Ishikawa (cell line): Measurements from ENCODE around the gene SBF1.

ENCODE experiments used
- CEBPB ChIP-seq: IDR thresholded peaks from 2 replicates; pipeline ENCODE4 v1.6.1; 2012
- CREB1 ChIP-seq: IDR thresholded peaks from 2 replicates; pipeline ENCODE4 v1.6.1; 2012; ENCODE audit warnings: low read depth
- EGR1 ChIP-seq: IDR thresholded peaks from 2 replicates; pipeline ENCODE4 v1.6.1; 2012
- EP300 ChIP-seq: IDR thresholded peaks from 2 replicates; pipeline ENCODE4 v1.6.1; 2012; ENCODE audit warnings: borderline replicate concordance
- FOXM1 ChIP-seq: IDR thresholded peaks from 2 replicates; pipeline ENCODE4 v1.6.1; 2012; ENCODE audit warnings: low read depth, borderline replicate concordance
- MAX ChIP-seq: IDR thresholded peaks from 2 replicates; pipeline ENCODE4 v1.6.1; 2012
- NFIC ChIP-seq: IDR thresholded peaks from 2 replicates; pipeline ENCODE4 v1.6.1; 2012
- RAD21 ChIP-seq: IDR thresholded peaks from 2 replicates; pipeline ENCODE4 v1.6.1; 2012; ENCODE audit warnings: low read depth
- REST ChIP-seq: IDR thresholded peaks from 2 replicates; pipeline ENCODE4 v1.6.1; 2012; ENCODE audit warnings: low read depth, mild to moderate bottlenecking
- TAF1 ChIP-seq: IDR thresholded peaks from 2 replicates; pipeline ENCODE4 v1.6.1; 2012; ENCODE audit warnings: low read depth, mild to moderate bottlenecking
- TCF12 ChIP-seq: IDR thresholded peaks from 2 replicates; pipeline ENCODE4 v1.6.1; 2012; ENCODE audit warnings: low read depth
- TEAD4 ChIP-seq: IDR thresholded peaks from 2 replicates; pipeline ENCODE4 v1.6.1; 2012
- USF1 ChIP-seq: IDR thresholded peaks from 2 replicates; pipeline ENCODE4 v1.6.1; 2012
- YY1 ChIP-seq: IDR thresholded peaks from 2 replicates; pipeline ENCODE4 v1.6.1; 2012; ENCODE audit warnings: low read depth
- ZBTB7A ChIP-seq: IDR thresholded peaks from 2 replicates; pipeline ENCODE4 v1.6.1; 2012; ENCODE audit warnings: low read depth

SBF1 gene

GRCh38 chr22:50443801-50444625 is 30.8 kb downstream of the SBF1 start:
- TF ChIP-seq TCF12 = no peak
- TF ChIP-seq EGR1 = no peak
- no peak for TF ChIP-seq CEBPB
- TF ChIP-seq MAX = no peak
- no peak for TF ChIP-seq FOXM1
- TF ChIP-seq USF1 = no peak
- no peak for TF ChIP-seq YY1
- no peak for TF ChIP-seq REST
- TF ChIP-seq ZBTB7A = no peak
- TF ChIP-seq CREB1 = no peak
- no peak for TF ChIP-seq EP300
- no peak for TF ChIP-seq NFIC
- TF ChIP-seq TEAD4 = no peak
- TF ChIP-seq RAD21 = no peak
- TF ChIP-seq TAF1 = no peak

- TF ChIP-seq NFIC = no peak
- TF ChIP-seq YY1 = no peak
- TF ChIP-seq EGR1 = no peak
- no peak for TF ChIP-seq CEBPB
- TF ChIP-seq ZBTB7A = no peak
- no peak for TF ChIP-seq TCF12
- TF ChIP-seq TAF1 = no peak
- TF ChIP-seq RAD21 = no peak
- TF ChIP-seq USF1 = no peak
- TF ChIP-seq MAX = no peak
- no peak for TF ChIP-seq REST
These were observed 31.6 kb downstream of the SBF1 start for GRCh38 chr22:50443197-50443596.

- TF ChIP-seq YY1 (no peak), TEAD4 (no peak), USF1 (no peak), TAF1 (no peak), REST (no peak), ZBTB7A (no peak), RAD21 (no peak), MAX (no peak), FOXM1 (no peak), NFIC (no peak), EGR1 (no peak), TCF12 (no peak), CEBPB (no peak), CREB1 (no peak), EP300 (no peak)
These were observed 33.3 kb downstream of the SBF1 start for GRCh38 chr22:50441428-50441993.
